Measurements from ENCODE around the gene ABHD6. TPM values are rescaled to one million over a fixed set of nuclear protein-coding genes. Genes with fewer than 3 reads are reported as not detected.

ABHD6 gene
- total RNA-seq, 1 experiment from 2014 or later, result 18.9 TPM

DNA sequence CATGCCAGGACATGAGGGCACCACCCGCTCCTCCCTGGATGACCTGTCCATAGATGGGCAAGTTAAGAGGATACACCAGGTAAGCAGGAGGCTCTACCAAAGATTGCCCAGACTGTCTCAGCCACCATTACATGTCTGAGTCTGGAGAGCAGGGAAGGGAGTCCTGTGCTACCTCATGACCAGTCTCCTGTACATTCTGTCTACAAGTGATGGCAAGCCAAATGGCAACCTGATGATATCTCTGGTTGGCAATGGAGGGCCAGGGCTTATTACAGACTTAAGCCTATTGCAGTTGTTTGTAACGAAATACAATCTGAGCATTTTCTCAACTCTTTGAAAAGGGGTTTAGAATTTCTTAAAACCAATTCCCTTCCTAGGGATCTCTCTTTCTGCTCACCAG, 31.8 kb downstream of the ABHD6 start:
- no peak overlapping the region for H3K4me3 ChIP-seq (ENCODE audit: low read depth in 2 of 2, low read length in 2 of 2)
- BruUV-seq (replicated peaks), result no TSS peak
- peaks cover 4% of the 10 kb centered on the region for H3K36me3 ChIP-seq (ENCODE audit: control insufficient read depth, insufficient read depth, low read length)
- no peaks in the 10 kb centered on the region for H3K9me3 ChIP-seq (ENCODE audit: control insufficient read depth, insufficient read depth, low read depth, low read length)
- ChIA-PET CTCF (no interaction called here), POLR2A (no interaction called here)
- in situ Hi-C loops (cut with HindIII; ENCODE audit: low pct_unique_long_range_greater_than_20kb, low sequenced_read_pairs), result no loop called here
- no peak overlapping the region for H3K27ac ChIP-seq (ENCODE audit: low read length)
- intact Hi-C loops (cut with micrococcal nuclease; ENCODE audit: unreplicated experiment), result no loop called here
- DNase-seq (ENCODE audit: low read depth, low spot score) (no peak), ATAC-seq (no peak)
- no peaks in the 10 kb centered on the region for H3K27me3 ChIP-seq (ENCODE audit: control insufficient read depth, insufficient read depth, low read length)
- no peaks in the 10 kb centered on the region; the same call in 1 of the 2 replicates for H3K4me1 ChIP-seq (ENCODE audit: control insufficient read depth, insufficient read depth, low read length)
- TF ChIP-seq, protein P1, sequence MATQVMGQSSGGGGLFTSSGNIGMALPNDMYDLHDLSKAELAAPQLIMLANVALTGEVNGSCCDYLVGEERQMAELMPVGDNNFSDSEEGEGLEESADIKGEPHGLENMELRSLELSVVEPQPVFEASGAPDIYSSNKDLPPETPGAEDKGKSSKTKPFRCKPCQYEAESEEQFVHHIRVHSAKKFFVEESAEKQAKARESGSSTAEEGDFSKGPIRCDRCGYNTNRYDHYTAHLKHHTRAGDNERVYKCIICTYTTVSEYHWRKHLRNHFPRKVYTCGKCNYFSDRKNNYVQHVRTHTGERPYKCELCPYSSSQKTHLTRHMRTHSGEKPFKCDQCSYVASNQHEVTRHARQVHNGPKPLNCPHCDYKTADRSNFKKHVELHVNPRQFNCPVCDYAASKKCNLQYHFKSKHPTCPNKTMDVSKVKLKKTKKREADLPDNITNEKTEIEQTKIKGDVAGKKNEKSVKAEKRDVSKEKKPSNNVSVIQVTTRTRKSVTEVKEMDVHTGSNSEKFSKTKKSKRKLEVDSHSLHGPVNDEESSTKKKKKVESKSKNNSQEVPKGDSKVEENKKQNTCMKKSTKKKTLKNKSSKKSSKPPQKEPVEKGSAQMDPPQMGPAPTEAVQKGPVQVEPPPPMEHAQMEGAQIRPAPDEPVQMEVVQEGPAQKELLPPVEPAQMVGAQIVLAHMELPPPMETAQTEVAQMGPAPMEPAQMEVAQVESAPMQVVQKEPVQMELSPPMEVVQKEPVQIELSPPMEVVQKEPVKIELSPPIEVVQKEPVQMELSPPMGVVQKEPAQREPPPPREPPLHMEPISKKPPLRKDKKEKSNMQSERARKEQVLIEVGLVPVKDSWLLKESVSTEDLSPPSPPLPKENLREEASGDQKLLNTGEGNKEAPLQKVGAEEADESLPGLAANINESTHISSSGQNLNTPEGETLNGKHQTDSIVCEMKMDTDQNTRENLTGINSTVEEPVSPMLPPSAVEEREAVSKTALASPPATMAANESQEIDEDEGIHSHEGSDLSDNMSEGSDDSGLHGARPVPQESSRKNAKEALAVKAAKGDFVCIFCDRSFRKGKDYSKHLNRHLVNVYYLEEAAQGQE (IDR thresholded peaks at IDR 0.05; ENCODE audit: insufficient read depth in 1 of 2, low read depth in 2 of 2, low read length in 1 of 2), result no peak
- no peak for TF ChIP-seq TCF7L2 (IDR thresholded peaks at IDR 0.05; ENCODE audit: low read depth, low read length)
- no peak for TF ChIP-seq POLR2AphosphoS5 (IDR thresholded peaks at IDR 0.05; ENCODE audit: low read depth, low read length)
- no peak for TF ChIP-seq SIN3A (IDR thresholded peaks at IDR 0.05; ENCODE audit: borderline replicate concordance, insufficient read depth, low read depth, low read length)
- TF ChIP-seq, protein P2, sequence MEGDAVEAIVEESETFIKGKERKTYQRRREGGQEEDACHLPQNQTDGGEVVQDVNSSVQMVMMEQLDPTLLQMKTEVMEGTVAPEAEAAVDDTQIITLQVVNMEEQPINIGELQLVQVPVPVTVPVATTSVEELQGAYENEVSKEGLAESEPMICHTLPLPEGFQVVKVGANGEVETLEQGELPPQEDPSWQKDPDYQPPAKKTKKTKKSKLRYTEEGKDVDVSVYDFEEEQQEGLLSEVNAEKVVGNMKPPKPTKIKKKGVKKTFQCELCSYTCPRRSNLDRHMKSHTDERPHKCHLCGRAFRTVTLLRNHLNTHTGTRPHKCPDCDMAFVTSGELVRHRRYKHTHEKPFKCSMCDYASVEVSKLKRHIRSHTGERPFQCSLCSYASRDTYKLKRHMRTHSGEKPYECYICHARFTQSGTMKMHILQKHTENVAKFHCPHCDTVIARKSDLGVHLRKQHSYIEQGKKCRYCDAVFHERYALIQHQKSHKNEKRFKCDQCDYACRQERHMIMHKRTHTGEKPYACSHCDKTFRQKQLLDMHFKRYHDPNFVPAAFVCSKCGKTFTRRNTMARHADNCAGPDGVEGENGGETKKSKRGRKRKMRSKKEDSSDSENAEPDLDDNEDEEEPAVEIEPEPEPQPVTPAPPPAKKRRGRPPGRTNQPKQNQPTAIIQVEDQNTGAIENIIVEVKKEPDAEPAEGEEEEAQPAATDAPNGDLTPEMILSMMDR (IDR thresholded peaks at IDR 0.05), result no peak

DNA sequence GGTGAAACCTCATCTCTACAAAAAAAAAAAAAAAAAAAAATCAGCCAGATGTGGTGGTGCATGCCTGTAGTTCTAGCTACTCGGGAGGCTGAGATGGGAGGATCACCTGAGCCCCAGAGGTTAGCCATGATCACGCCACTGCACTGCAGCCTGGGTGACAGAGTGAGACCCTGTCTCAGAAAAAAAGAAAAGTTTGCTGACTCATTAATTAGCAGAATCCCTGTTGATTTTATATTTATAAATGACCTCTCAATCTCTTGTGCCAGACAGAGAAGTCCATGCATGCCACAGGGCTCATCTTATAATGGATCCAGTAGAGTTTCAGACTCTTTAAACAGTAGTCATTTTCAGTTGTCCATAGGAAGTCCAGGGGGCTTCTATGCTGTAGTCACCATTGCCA, 32.9 kb downstream of the ABHD6 start:
- in situ Hi-C loops (cut with HindIII; ENCODE audit: low pct_unique_long_range_greater_than_20kb, low sequenced_read_pairs), result no loop called here
- H3K36me3 ChIP-seq (ENCODE audit: control insufficient read depth, insufficient read depth, low read length), result peaks cover 4% of the 10 kb centered on the region
- TF ChIP-seq, protein P2 (IDR thresholded peaks at IDR 0.05), result no peak
- TF ChIP-seq SIN3A (IDR thresholded peaks at IDR 0.05; ENCODE audit: borderline replicate concordance, insufficient read depth, low read depth, low read length) (no peak), POLR2AphosphoS5 (IDR thresholded peaks at IDR 0.05; ENCODE audit: low read depth, low read length) (no peak), TCF7L2 (IDR thresholded peaks at IDR 0.05; ENCODE audit: low read depth, low read length) (no peak)
- TF ChIP-seq, protein P1 (IDR thresholded peaks at IDR 0.05; ENCODE audit: insufficient read depth in 1 of 2, low read depth in 2 of 2, low read length in 1 of 2), result no peak
- H3K4me1 ChIP-seq (ENCODE audit: control insufficient read depth, insufficient read depth, low read length), result no peaks in the 10 kb centered on the region; the same call in 1 of the 2 replicates
- DNase-seq (ENCODE audit: low read depth, low spot score) (no peak), ATAC-seq (no peak)
- CTCF ChIA-PET, result no interaction called here
- no peak overlapping the region for H3K27ac ChIP-seq (ENCODE audit: low read length)
- H3K27me3 ChIP-seq (ENCODE audit: control insufficient read depth, insufficient read depth, low read length), result no peaks in the 10 kb centered on the region
- POLR2A ChIA-PET, result no interaction called here
- intact Hi-C loops (cut with micrococcal nuclease; ENCODE audit: unreplicated experiment), result no loop called here
- H3K4me3 ChIP-seq (ENCODE audit: low read depth in 2 of 2, low read length in 2 of 2), result no peak overlapping the region
- no peaks in the 10 kb centered on the region for H3K9me3 ChIP-seq (ENCODE audit: control insufficient read depth, insufficient read depth, low read depth, low read length)
- BruUV-seq (replicated peaks), result no TSS peak

Measured in Panc1 (cell line).